ENCODE measurements around the gene IL17C. TPM values are rescaled to one million over a fixed set of nuclear protein-coding genes. Genes with fewer than 3 reads are reported as not detected.

IL17C gene
- total and polyA plus RNA-seq, 2 donors (not counting 1 experiment from before 2014, with no cell fraction given), result 1.3 to 1.5 TPM

DNA sequence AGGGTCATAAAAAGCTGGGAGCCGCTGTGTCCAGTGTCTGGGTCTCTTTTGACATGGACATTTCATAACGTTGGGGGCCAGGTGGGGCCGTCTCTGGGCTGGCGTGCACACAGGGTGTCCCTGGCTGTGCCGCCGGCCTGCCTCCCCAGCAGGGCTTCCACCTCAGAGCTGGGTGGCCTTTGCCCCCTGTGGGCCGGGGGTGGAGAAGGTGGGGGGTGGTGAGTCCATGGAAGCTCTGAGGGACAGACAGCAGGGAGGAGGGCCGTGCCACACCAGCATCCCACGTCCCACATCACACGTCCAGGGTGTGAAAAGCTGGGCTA is 48.8 kb downstream of the IL17C start:
- intact Hi-C loops (cut with micrococcal nuclease), result loop anchor here (10.0 kb wide), 1 partner anchor 878 kb away; the partner anchor contains the start of gene RPL13
- H3K9me3 ChIP-seq (ENCODE audit: control extremely low read depth in 1 of 3, control insufficient read depth in 2 of 3, insufficient read depth in 1 of 3, low read length in 2 of 3), result peaks cover 0 to 4% (median 0%) of the 10 kb centered on the region in 3 donors
- H3K27ac Mint-ChIP-seq, result no peak overlapping the region
- no peak overlapping the region for H3K27ac ChIP-seq (ENCODE audit: low read length in 2 of 2)
- H4K20me1 ChIP-seq (ENCODE audit: control insufficient read depth, insufficient read depth, low read length, poor library complexity, severe bottlenecking), result peaks cover 17% of the 10 kb centered on the region
- H3K36me3 ChIP-seq (replicated peaks in 1 of 2; ENCODE audit: control extremely low read depth in 1 of 2, control insufficient read depth in 1 of 2, extremely low read depth in 1 of 2, insufficient read depth in 2 of 2, low read length in 1 of 2), result no peaks in the 10 kb centered on the region
- peaks cover 41% of the 10 kb centered on the region for H3K4me1 Mint-ChIP-seq
- POLR2A ChIA-PET, result interaction anchor here (0.5 to 1.9 kb wide), 4 partner anchors 14 to 380 kb away, joined by 3 to 11 read pairs (median 4); no protein-coding TSS in a partner anchor
- no peaks in the 10 kb centered on the region for H3K9me3 Mint-ChIP-seq (ENCODE audit: insufficient read depth)
- ATAC-seq (ENCODE audit: low read depth) (no peak), DNase-seq (no peak)
- TF ChIP-seq EZH2 (IDR thresholded peaks at IDR 0.05; ENCODE audit: borderline replicate concordance, insufficient read depth, low read depth, low read length, poor library complexity, severe bottlenecking) (no peak), CTCF (IDR thresholded peaks at IDR 0.05) (no peak)
- CTCF ChIA-PET, result interaction anchor here (0.8 to 1.4 kb wide), 4 partner anchors 20 to 54 kb away, joined by 3 to 6 read pairs (median 4); partner anchors contain the start of gene IL17C
- no peak overlapping the region for H3K4me3 ChIP-seq (ENCODE audit: control extremely low read depth in 1 of 5, extremely low read depth in 1 of 5, insufficient read depth in 1 of 5, low read depth in 2 of 5, low read length in 4 of 5)
- no peak overlapping the region for H2AFZ ChIP-seq (ENCODE audit: insufficient read depth, low read depth, low read length, poor library complexity, severe bottlenecking)
- no peaks in the 10 kb centered on the region for H3K27me3 Mint-ChIP-seq
- H3K79me2 ChIP-seq (ENCODE audit: control insufficient read depth, insufficient read depth, low read length), result peaks cover 25% of the 10 kb centered on the region
- peak overlapping the region; percentile 81 for H3K4me3 Mint-ChIP-seq
- peak overlapping the region; percentile 97 for H3K4me2 ChIP-seq (replicated peaks; ENCODE audit: low read depth, low read length, poor library complexity, severe bottlenecking)
- no peaks in the 10 kb centered on the region for H3K27me3 ChIP-seq (replicated peaks in 1 of 4; ENCODE audit: control extremely low read depth in 1 of 4, control insufficient read depth in 3 of 4, insufficient read depth in 4 of 4, low read length in 3 of 4)
- 86% methylated on average over 6 of the region's 10 CpGs for WGBS (ENCODE audit: insufficient coverage)
- H3K4me1 ChIP-seq (ENCODE audit: control insufficient read depth in 2 of 2, insufficient read depth in 2 of 2, low read length in 2 of 2), result peaks cover 29 to 55% of the 10 kb centered on the region in 2 donors
- no peak overlapping the region for H3K9ac ChIP-seq (ENCODE audit: low read length)

DNA sequence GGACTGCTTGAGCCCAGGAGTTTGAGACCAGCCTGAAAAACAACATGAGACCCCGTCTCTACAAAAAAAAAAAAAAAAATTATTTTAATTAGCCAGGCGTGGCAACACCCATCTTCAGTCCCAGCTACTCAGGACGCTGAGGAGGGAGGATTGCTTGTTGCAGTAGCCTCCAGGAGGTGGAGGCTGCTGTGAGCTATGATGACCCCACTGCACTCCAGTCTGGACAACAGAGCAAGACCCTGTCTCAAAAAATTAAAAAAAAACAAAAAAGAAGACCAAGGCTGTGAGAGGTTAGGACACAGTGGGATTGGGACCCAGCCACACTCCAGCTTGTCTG is 49.3 kb downstream of the IL17C start:
- Mint-ChIP-seq H3K9me3 (ENCODE audit: insufficient read depth) (no peaks in the 10 kb centered on the region), H3K4me3 (no peak overlapping the region), H3K27me3 (no peaks in the 10 kb centered on the region), H3K4me1 (peaks cover 42% of the 10 kb centered on the region), H3K27ac (no peak overlapping the region)
- DNase-seq, result no peak
- H3K36me3 ChIP-seq (replicated peaks in 1 of 2; ENCODE audit: control extremely low read depth in 1 of 2, control insufficient read depth in 1 of 2, extremely low read depth in 1 of 2, insufficient read depth in 2 of 2, low read length in 1 of 2), result no peaks in the 10 kb centered on the region
- CTCF ChIA-PET, result interaction anchor here (0.7 to 1.4 kb wide), 5 partner anchors 20 to 112 kb away, joined by 3 to 6 read pairs (median 4); partner anchors contain the start of gene IL17C
- no peak overlapping the region for H2AFZ ChIP-seq (ENCODE audit: insufficient read depth, low read depth, low read length, poor library complexity, severe bottlenecking)
- H3K4me3 ChIP-seq (ENCODE audit: control extremely low read depth in 1 of 5, extremely low read depth in 1 of 5, insufficient read depth in 1 of 5, low read depth in 2 of 5, low read length in 4 of 5), result no peak overlapping the region
- no peak overlapping the region for H3K27ac ChIP-seq (ENCODE audit: low read length in 2 of 2)
- no peak overlapping the region for H3K9ac ChIP-seq (ENCODE audit: low read length)
- peaks cover 17% of the 10 kb centered on the region for H4K20me1 ChIP-seq (ENCODE audit: control insufficient read depth, insufficient read depth, low read length, poor library complexity, severe bottlenecking)
- no peaks in the 10 kb centered on the region for H3K27me3 ChIP-seq (replicated peaks in 1 of 4; ENCODE audit: control extremely low read depth in 1 of 4, control insufficient read depth in 3 of 4, insufficient read depth in 4 of 4, low read length in 3 of 4)
- ATAC-seq (ENCODE audit: low read depth), result no peak
- intact Hi-C loops (cut with micrococcal nuclease), result loop anchor here (10.0 kb wide), 1 partner anchor 877 kb away; the partner anchor contains the start of gene RPL13
- H3K9me3 ChIP-seq (ENCODE audit: control extremely low read depth in 1 of 3, control insufficient read depth in 2 of 3, insufficient read depth in 1 of 3, low read length in 2 of 3), result peaks cover 0 to 4% (median 0%) of the 10 kb centered on the region in 3 donors
- WGBS (ENCODE audit: insufficient coverage), result no CpG with 5 or more reads among the region's 3 CpGs
- H3K79me2 ChIP-seq (ENCODE audit: control insufficient read depth, insufficient read depth, low read length), result peaks cover 25% of the 10 kb centered on the region
- POLR2A ChIA-PET, result interaction anchor here (0.5 to 1.9 kb wide), 8 partner anchors 11 to 248 kb away, joined by 3 to 11 read pairs (median 4); no protein-coding TSS in a partner anchor
- TF ChIP-seq EZH2 (IDR thresholded peaks at IDR 0.05; ENCODE audit: borderline replicate concordance, insufficient read depth, low read depth, low read length, poor library complexity, severe bottlenecking), result no peak
- no peak for TF ChIP-seq CTCF (IDR thresholded peaks at IDR 0.05)
- peaks cover 30 to 55% of the 10 kb centered on the region in 2 donors for H3K4me1 ChIP-seq (ENCODE audit: control insufficient read depth in 2 of 2, insufficient read depth in 2 of 2, low read length in 2 of 2)
- H3K4me2 ChIP-seq (replicated peaks; ENCODE audit: low read depth, low read length, poor library complexity, severe bottlenecking), result no peak overlapping the region

Data from B cell (primary cell).